HL-60 (cell line): Measurements from ENCODE around the gene EXOC3L2.

ENCODE experiments used
- DNase-seq, 2 experiments: peaks; one replicate each; pipeline ENCODE4 v3.0.0-alpha.2; 2010 to 2020; ENCODE audit warnings: low read depth in 1 of 2, low spot score in 1 of 2
- H3K27ac ChIP-seq: fragments of 250-450 bp; sonication (Bioruptor Pico); replicated peaks from 2 replicates; pipeline ENCODE4 v1.5.1; 2020; ENCODE audit warnings: mild to moderate bottlenecking, moderate library complexity
- H3K27me3 ChIP-seq: fragments of 250-450 bp; sonication (Bioruptor Pico); 2 replicates; pipeline ENCODE4 v1.5.1; 2021; ENCODE audit warnings: mild to moderate bottlenecking, moderate library complexity; ENCODE audit not compliant: insufficient read depth, poor library complexity, severe bottlenecking
- H3K4me3 ChIP-seq: replicated peaks from 2 replicates; pipeline ENCODE4 v1.5.1; 2011; ENCODE audit warnings: mild to moderate bottlenecking, control low read depth, low read length; ENCODE audit not compliant: insufficient read depth
- GABPA ChIP-seq: IDR thresholded peaks from 2 replicates; pipeline ENCODE4 v1.6.1; 2012; ENCODE audit warnings: low read depth
- POLR2AphosphoS5 ChIP-seq: IDR thresholded peaks from 2 replicates; pipeline ENCODE4 v1.6.1; 2012; ENCODE audit warnings: low read depth
- SPI1 ChIP-seq: IDR thresholded peaks from 2 replicates; pipeline ENCODE4 v1.6.1; 2012; ENCODE audit warnings: low read depth, mild to moderate bottlenecking, borderline replicate concordance
- TF ChIP-seq, protein P1 (sequence below): IDR thresholded peaks from one replicate; pipeline ENCODE4 v1.5.1; 2011; ENCODE audit warnings: low read length, control low read depth, inconsistent platforms; ENCODE audit not compliant: insufficient read depth
- TF ChIP-seq, protein P2 (sequence below): IDR thresholded peaks from 2 replicates; pipeline ENCODE4 v1.6.1; 2012; ENCODE audit warnings: low read depth; ENCODE audit not compliant: insufficient replicate concordance

Gene EXOC3L2

DNA sequence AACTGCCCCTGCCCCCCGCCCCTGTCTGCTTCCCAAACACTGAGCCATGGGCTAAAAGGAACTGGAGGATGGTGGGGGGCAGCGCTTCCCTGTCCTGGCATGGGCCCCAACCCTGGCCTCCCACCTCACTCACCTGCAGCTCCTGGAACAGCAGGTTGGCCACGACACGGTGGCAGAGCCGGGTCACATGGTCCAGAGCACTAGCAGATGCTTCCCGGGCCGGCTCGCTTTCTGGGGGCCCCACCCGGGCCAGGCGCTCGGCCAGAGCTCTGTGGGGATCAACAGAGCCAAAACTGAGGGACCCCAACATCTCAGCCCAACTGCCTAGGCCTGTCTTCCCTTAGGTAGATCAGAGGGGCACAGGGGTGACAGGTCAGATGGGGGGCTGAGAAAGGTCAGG, 20.6 kb downstream of the EXOC3L2 start:
- H3K27me3 ChIP-seq, result peaks cover 3% of the 10 kb centered on the region
- H3K27ac ChIP-seq, result no peak overlapping the region
- no peak for DNase-seq
- TF ChIP-seq, protein P1, sequence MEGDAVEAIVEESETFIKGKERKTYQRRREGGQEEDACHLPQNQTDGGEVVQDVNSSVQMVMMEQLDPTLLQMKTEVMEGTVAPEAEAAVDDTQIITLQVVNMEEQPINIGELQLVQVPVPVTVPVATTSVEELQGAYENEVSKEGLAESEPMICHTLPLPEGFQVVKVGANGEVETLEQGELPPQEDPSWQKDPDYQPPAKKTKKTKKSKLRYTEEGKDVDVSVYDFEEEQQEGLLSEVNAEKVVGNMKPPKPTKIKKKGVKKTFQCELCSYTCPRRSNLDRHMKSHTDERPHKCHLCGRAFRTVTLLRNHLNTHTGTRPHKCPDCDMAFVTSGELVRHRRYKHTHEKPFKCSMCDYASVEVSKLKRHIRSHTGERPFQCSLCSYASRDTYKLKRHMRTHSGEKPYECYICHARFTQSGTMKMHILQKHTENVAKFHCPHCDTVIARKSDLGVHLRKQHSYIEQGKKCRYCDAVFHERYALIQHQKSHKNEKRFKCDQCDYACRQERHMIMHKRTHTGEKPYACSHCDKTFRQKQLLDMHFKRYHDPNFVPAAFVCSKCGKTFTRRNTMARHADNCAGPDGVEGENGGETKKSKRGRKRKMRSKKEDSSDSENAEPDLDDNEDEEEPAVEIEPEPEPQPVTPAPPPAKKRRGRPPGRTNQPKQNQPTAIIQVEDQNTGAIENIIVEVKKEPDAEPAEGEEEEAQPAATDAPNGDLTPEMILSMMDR, result no peak
- TF ChIP-seq POLR2AphosphoS5 (no peak), GABPA (no peak)
- no peak overlapping the region for H3K4me3 ChIP-seq

DNA sequence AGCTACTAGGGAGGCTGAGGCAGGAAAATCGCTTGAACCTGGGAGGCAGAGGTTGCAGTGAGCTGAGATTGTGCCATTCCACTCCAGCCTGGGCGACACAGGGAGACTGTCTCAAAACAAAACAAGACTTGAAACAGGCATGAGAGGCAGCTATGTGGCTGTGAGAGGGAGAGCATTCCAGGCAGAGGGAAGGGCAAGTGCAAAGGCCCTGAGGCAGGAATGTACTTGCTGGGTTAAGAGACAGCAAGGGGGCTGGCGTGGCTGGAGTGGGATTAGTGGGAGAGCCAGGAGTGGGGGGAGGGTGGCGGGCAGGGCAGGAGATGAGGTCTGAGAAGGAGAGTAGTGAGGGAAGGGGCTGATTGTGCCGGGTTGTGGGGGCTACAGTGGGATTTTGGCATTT, 21.3 kb downstream of the EXOC3L2 start:
- Histone ChIP-seq H3K27ac (no peak overlapping the region), H3K27me3 (peaks cover 5% of the 10 kb centered on the region), H3K4me3 (no peak overlapping the region)
- no peak for DNase-seq
- no peak for TF ChIP-seq SPI1
- TF ChIP-seq, protein P1, result no peak

DNA sequence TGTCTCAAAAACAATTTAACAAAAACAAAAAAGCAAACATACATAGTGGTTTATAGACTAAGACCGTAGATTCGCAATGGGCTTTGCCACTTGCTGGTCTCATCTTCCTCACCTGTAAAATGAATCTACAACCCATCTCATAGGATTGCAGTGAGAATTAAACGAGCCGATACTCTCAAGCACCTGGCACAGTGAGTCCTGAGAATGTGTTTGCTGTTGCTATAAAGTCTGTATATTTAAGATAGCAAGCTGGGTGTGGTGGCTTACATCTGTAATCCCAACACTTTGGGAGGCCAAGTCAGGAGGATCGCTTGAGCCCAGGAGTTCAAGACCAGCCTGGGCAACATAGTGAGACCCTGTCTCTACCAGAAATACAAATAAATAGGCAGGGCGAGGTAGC, 22.5 kb downstream of the EXOC3L2 start:
- Histone ChIP-seq H3K4me3 (no peak overlapping the region), H3K27ac (no peak overlapping the region), H3K27me3 (peaks cover 7% of the 10 kb centered on the region)
- TF ChIP-seq, protein P1, result no peak
- TF ChIP-seq, protein P2, sequence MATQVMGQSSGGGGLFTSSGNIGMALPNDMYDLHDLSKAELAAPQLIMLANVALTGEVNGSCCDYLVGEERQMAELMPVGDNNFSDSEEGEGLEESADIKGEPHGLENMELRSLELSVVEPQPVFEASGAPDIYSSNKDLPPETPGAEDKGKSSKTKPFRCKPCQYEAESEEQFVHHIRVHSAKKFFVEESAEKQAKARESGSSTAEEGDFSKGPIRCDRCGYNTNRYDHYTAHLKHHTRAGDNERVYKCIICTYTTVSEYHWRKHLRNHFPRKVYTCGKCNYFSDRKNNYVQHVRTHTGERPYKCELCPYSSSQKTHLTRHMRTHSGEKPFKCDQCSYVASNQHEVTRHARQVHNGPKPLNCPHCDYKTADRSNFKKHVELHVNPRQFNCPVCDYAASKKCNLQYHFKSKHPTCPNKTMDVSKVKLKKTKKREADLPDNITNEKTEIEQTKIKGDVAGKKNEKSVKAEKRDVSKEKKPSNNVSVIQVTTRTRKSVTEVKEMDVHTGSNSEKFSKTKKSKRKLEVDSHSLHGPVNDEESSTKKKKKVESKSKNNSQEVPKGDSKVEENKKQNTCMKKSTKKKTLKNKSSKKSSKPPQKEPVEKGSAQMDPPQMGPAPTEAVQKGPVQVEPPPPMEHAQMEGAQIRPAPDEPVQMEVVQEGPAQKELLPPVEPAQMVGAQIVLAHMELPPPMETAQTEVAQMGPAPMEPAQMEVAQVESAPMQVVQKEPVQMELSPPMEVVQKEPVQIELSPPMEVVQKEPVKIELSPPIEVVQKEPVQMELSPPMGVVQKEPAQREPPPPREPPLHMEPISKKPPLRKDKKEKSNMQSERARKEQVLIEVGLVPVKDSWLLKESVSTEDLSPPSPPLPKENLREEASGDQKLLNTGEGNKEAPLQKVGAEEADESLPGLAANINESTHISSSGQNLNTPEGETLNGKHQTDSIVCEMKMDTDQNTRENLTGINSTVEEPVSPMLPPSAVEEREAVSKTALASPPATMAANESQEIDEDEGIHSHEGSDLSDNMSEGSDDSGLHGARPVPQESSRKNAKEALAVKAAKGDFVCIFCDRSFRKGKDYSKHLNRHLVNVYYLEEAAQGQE, result no peak
- no peak for TF ChIP-seq POLR2AphosphoS5
- TF ChIP-seq GABPA, result no peak
- TF ChIP-seq SPI1, result no peak
- no peak for DNase-seq

DNA sequence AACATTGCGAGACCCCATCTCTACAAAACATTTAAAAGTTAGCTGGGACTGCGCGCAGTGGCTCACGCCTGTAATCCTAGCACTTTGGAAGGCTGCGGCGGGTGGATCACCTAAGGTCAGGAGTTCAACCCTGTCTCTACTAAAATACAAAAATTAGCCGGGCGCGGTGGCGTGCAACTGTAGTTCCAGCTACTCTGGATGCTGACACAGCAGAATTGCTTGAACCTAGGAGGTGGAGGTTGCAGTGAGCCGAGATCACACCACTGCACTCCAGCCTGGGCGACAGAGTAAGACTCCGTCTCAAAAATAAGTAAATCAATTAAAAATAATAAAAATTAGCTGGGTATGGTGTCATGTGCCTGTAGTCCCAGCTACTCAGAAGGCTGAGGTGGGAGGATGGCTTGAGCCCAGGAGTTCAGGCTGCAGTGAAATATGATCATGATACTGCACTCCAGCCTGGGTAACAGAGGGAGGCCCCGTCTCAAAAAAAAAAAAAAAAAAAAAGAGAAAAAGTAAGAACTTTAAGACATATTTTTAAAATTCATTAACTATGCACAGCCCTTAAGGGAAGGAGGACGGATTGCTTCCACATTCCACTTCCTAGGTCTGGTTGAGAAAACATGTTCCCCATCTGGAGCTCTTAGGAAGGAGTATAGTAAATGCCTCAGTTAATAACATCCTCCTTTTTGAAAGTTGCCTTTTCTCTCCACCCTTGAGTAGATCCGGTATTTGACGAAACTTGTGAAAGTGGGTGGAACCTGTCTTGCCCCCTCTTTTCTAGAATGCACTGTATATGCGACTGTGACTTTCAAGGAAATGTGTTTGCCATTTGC, 26.1 kb downstream of the EXOC3L2 start:
- no peak for DNase-seq
- Histone ChIP-seq H3K4me3 (no peak overlapping the region), H3K27ac (no peak overlapping the region), H3K27me3 (peaks cover 31% of the 10 kb centered on the region)
- no peak for TF ChIP-seq GABPA
- TF ChIP-seq POLR2AphosphoS5, result no peak
- TF ChIP-seq, protein P2, result no peak
- TF ChIP-seq SPI1, result no peak
- TF ChIP-seq, protein P1, result no peak
